OCI-LY1 (cell line): ENCODE results near the gene OR56A5.

Experiments
- H2AFZ ChIP-seq: fragments of 200-600 bp; sonication (generic), shearing (Covaris generic); 2 replicates; pipeline ENCODE4 v1.6.0; 2014; ENCODE audit warnings: antibody characterized with exemption, mild to moderate bottlenecking, low read length
- H3F3A ChIP-seq: fragments of 200-600 bp; sonication (generic), shearing (Covaris generic); 2 replicates; pipeline ENCODE4 v1.6.0; 2014; ENCODE audit warnings: mild to moderate bottlenecking, antibody characterized with exemption, low read length, moderate library complexity; ENCODE audit not compliant: insufficient read depth
- H3K27ac ChIP-seq: fragments of 200-600 bp; sonication (generic); 2 replicates; pipeline ENCODE4 v1.5.1; 2014; ENCODE audit warnings: low read length, mixed run types, mild to moderate bottlenecking, low read depth; ENCODE audit not compliant: poor library complexity, severe bottlenecking
- H3K27me3 ChIP-seq: fragments of 200-600 bp; sonication (generic); 2 replicates; pipeline ENCODE4 v1.6.0; 2014; ENCODE audit warnings: antibody characterized with exemption, mild to moderate bottlenecking, low read length, moderate library complexity; ENCODE audit not compliant: insufficient read depth
- H3K36me3 ChIP-seq: fragments of 200-600 bp; sonication (generic); 2 replicates; pipeline ENCODE4 v1.6.1; 2014; ENCODE audit warnings: mild to moderate bottlenecking, antibody characterized with exemption, low read length, moderate library complexity, mixed read lengths; ENCODE audit not compliant: insufficient read depth
- H3K4me1 ChIP-seq: fragments of 200-600 bp; sonication (generic); 2 replicates; pipeline ENCODE4 v1.5.1; 2014; ENCODE audit warnings: mild to moderate bottlenecking, low read length, moderate library complexity; ENCODE audit not compliant: insufficient read depth, severe bottlenecking
- H3K4me2 ChIP-seq: fragments of 200-600 bp; sonication (generic), shearing (Covaris generic); 2 replicates; pipeline ENCODE4 v1.6.1; 2014; ENCODE audit warnings: low read length
- H3K4me3 ChIP-seq: fragments of 200-600 bp; sonication (generic); 2 replicates; pipeline ENCODE4 v1.5.1; 2014; ENCODE audit warnings: low read length, low read depth, mild to moderate bottlenecking, mixed read lengths; ENCODE audit not compliant: poor library complexity, severe bottlenecking
- H3K79me2 ChIP-seq: fragments of 200-600 bp; shearing (Covaris generic); 2 replicates; pipeline ENCODE4 v1.6.1; 2016; ENCODE audit warnings: mixed run types, low read length, mixed read lengths; ENCODE audit not compliant: insufficient read depth
- H3K9ac ChIP-seq: fragments of 200-600 bp; sonication (generic), shearing (Covaris generic); 2 replicates; pipeline ENCODE4 v1.6.1; 2014; ENCODE audit warnings: mild to moderate bottlenecking, low read length, mixed read lengths
- H3K9me2 ChIP-seq: fragments of 200-600 bp; sonication (generic), shearing (Covaris generic); 2 replicates; pipeline ENCODE4 v1.6.1; 2014; ENCODE audit warnings: low read depth, mild to moderate bottlenecking, low read length, mixed read lengths
- H3K9me3 ChIP-seq: fragments of 200-600 bp; shearing (Covaris generic); 2 replicates; pipeline ENCODE4 v1.6.1; 2014; ENCODE audit warnings: low read length, mixed read lengths
- H4K20me1 ChIP-seq: fragments of 200-600 bp; sonication (generic), shearing (Covaris generic); 2 replicates; pipeline ENCODE4 v1.6.0; 2016; ENCODE audit warnings: mild to moderate bottlenecking, low read length; ENCODE audit not compliant: insufficient read depth
- EZH2 ChIP-seq: fragments of 200-600 bp; sonication (generic), shearing (Covaris generic); IDR thresholded peaks from 2 replicates; pipeline ENCODE4 v1.8.0; 2017; ENCODE audit warnings: borderline replicate concordance, mixed run types, mild to moderate bottlenecking, antibody characterized with exemption, low read length, moderate library complexity, mixed read lengths
- TF ChIP-seq, protein P1 (sequence below): fragments of 200-600 bp; sonication (generic), shearing (Covaris generic); IDR thresholded peaks from 2 replicates; pipeline ENCODE4 v1.5.1; 2017; ENCODE audit warnings: mild to moderate bottlenecking, antibody characterized with exemption, low read length, moderate library complexity, mixed read lengths

The OR56A5 gene

GRCh38 chr11:6006846-6007245 lies 38.6 kb upstream of the OR56A5 start, which contains the start of gene OR56A4:
TSS of gene OR56A4 (minus strand) at chr11:6006946. CDS start at chr11:6002992, 3,954 bp downstream.
- no peaks in the 10 kb centered on the region for H3K36me3 ChIP-seq

GRCh38 chr11:6006395-6006794 lies 38.1 kb upstream of the OR56A5 start:
- Histone ChIP-seq H3K36me3 (no peaks in the 10 kb centered on the region), H3K4me1 (no peaks in the 10 kb centered on the region), H3F3A (no peaks in the 10 kb centered on the region), H3K4me3 (no peak overlapping the region), H2AFZ (no peak overlapping the region), H3K9ac (no peak overlapping the region), H3K27me3 (no peaks in the 10 kb centered on the region), H4K20me1 (no peaks in the 10 kb centered on the region), H3K4me2 (no peak overlapping the region), H3K79me2 (no peaks in the 10 kb centered on the region), H3K27ac (no peak overlapping the region), H3K9me3 (no peaks in the 10 kb centered on the region), H3K9me2 (no peaks in the 10 kb centered on the region)
- TF ChIP-seq, protein P1, sequence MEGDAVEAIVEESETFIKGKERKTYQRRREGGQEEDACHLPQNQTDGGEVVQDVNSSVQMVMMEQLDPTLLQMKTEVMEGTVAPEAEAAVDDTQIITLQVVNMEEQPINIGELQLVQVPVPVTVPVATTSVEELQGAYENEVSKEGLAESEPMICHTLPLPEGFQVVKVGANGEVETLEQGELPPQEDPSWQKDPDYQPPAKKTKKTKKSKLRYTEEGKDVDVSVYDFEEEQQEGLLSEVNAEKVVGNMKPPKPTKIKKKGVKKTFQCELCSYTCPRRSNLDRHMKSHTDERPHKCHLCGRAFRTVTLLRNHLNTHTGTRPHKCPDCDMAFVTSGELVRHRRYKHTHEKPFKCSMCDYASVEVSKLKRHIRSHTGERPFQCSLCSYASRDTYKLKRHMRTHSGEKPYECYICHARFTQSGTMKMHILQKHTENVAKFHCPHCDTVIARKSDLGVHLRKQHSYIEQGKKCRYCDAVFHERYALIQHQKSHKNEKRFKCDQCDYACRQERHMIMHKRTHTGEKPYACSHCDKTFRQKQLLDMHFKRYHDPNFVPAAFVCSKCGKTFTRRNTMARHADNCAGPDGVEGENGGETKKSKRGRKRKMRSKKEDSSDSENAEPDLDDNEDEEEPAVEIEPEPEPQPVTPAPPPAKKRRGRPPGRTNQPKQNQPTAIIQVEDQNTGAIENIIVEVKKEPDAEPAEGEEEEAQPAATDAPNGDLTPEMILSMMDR, result no peak
- no peak for TF ChIP-seq EZH2

More at GRCh38 chr11:6006846-6007245, 38.6 kb upstream of the OR56A5 start, which contains the start of gene OR56A4:
- H2AFZ ChIP-seq, result no peak within 1 kb of the TSS
- no peak within 1 kb of the TSS for H3K9ac ChIP-seq
- no peaks in the 10 kb centered on the region for H3F3A ChIP-seq
- H4K20me1 ChIP-seq, result no peaks in the 10 kb centered on the region
- no peak for TF ChIP-seq EZH2
- TF ChIP-seq, protein P1, result no peak
- H3K9me3 ChIP-seq, result no peaks in the 10 kb centered on the region
- H3K4me1 ChIP-seq, result no peaks in the 10 kb centered on the region
- no peaks in the 10 kb centered on the region for H3K27me3 ChIP-seq
- no peak within 1 kb of the TSS for H3K4me3 ChIP-seq
- no peaks in the 10 kb centered on the region for H3K79me2 ChIP-seq
- H3K4me2 ChIP-seq, result no peak within 1 kb of the TSS
- no peak within 1 kb of the TSS for H3K27ac ChIP-seq
- H3K9me2 ChIP-seq, result no peaks in the 10 kb centered on the region

- Histone ChIP-seq H3K9ac (no peak overlapping the region), H3F3A (no peaks in the 10 kb centered on the region), H3K36me3 (no peaks in the 10 kb centered on the region), H3K9me3 (no peaks in the 10 kb centered on the region), H4K20me1 (no peaks in the 10 kb centered on the region), H3K27me3 (no peaks in the 10 kb centered on the region), H3K4me3 (no peak overlapping the region), H3K79me2 (no peaks in the 10 kb centered on the region), H2AFZ (no peak overlapping the region), H3K4me2 (no peak overlapping the region), H3K27ac (no peak overlapping the region), H3K9me2 (no peaks in the 10 kb centered on the region), H3K4me1 (no peaks in the 10 kb centered on the region)
- TF ChIP-seq, protein P1, result no peak
- TF ChIP-seq EZH2, result no peak
These were observed 34.0 kb upstream of the OR56A5 start for GRCh38 chr11:6002202-6002699.
